Measurements from ENCODE around the gene SLC43A3. TPM values are rescaled to one million over a fixed set of nuclear protein-coding genes. Genes with fewer than 3 reads are reported as not detected.
A peak's percentile ranks its signal among the peaks of the same experiment; 100 is the strongest.

Gene SLC43A3
- total RNA-seq, 2 experiments from 2014 or later: 94.5 to 101 TPM

GRCh38 chr11:57466680-57467079 is 39.8 kb upstream of the SLC43A3 start:
- peaks cover 25% of the 10 kb centered on the region for H3K27me3 Mint-ChIP-seq
- no peaks in the 10 kb centered on the region for H3K36me3 Mint-ChIP-seq (ENCODE audit: low read depth)
- DNase-seq: no peak
- POLR2A ChIA-PET: interaction anchor here (1.1 kb wide), 1 partner anchor 64 kb away, joined by 3 read pairs; the partner anchor contains the start of gene TIMM10
- no peaks in the 10 kb centered on the region for H3K4me1 Mint-ChIP-seq
- H3K27ac Mint-ChIP-seq: no peak overlapping the region
- no peaks in the 10 kb centered on the region for H3K9me3 Mint-ChIP-seq
- no peak overlapping the region for H3K4me3 Mint-ChIP-seq
- CTCF ChIA-PET: no interaction called here

DNA sequence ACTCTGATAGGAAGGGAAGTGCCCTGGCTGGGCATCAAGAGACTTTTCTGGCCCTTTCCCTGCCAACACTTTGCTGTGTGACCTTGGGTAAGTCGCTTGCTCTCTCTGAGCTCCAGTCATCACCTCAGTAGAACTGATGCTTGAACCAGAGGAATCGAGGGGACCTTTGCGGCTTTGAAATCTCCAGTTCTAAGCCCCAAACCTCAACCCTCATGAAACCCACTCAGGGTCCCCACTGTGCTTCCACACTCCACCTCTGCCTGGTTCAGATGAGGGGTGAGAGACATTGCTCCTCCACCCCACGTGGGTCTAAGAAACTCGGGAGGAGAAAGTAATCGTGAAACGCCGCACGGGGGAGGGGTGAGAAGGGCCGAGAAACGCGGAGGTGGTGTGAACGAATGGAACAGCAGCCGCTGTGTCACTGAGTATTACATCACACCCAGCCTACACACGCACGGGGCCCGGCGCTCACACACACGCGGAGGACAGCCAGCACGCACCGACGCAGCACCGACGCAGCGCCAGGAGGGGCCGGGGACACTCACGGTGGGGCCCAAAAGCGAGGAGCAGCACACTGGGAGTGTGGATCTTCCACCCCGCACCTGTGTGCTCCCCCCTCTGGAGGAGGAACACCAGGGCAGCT is 37.7 kb upstream of the SLC43A3 start:
- Mint-ChIP-seq H3K27me3 (peaks cover 38% of the 10 kb centered on the region), H3K4me3 (no peak overlapping the region), H3K4me1 (peaks cover 12% of the 10 kb centered on the region), H3K9me3 (no peaks in the 10 kb centered on the region), H3K36me3 (ENCODE audit: low read depth) (no peaks in the 10 kb centered on the region), H3K27ac (no peak overlapping the region)
- DNase-seq: no peak
- ChIA-PET CTCF (interaction anchor here (1.0 to 1.4 kb wide), 4 partner anchors 9 to 22 kb away, joined by 3 to 5 read pairs (median 3); no protein-coding TSS in a partner anchor), POLR2A (no interaction called here)

- no peaks in the 10 kb centered on the region for H3K36me3 Mint-ChIP-seq (ENCODE audit: low read depth)
- H3K27me3 Mint-ChIP-seq: peaks cover 42% of the 10 kb centered on the region
- peaks cover 17% of the 10 kb centered on the region for H3K4me1 Mint-ChIP-seq
- CTCF ChIA-PET: interaction anchor here (1.0 to 1.4 kb wide), 4 partner anchors 9 to 22 kb away, joined by 3 to 5 read pairs (median 3); no protein-coding TSS in a partner anchor
- H3K27ac Mint-ChIP-seq: no peak overlapping the region
- POLR2A ChIA-PET: no interaction called here
- H3K4me3 Mint-ChIP-seq: no peak overlapping the region
- H3K9me3 Mint-ChIP-seq: no peaks in the 10 kb centered on the region
- no peak for DNase-seq
Measured at GRCh38 chr11:57463671-57464538, 37.0 kb upstream of the SLC43A3 start.

- Mint-ChIP-seq H3K4me3 (no peak overlapping the region), H3K36me3 (ENCODE audit: low read depth) (no peaks in the 10 kb centered on the region)
Measured at GRCh38 chr11:57462597-57462996, 35.7 kb upstream of the SLC43A3 start.

DNA sequence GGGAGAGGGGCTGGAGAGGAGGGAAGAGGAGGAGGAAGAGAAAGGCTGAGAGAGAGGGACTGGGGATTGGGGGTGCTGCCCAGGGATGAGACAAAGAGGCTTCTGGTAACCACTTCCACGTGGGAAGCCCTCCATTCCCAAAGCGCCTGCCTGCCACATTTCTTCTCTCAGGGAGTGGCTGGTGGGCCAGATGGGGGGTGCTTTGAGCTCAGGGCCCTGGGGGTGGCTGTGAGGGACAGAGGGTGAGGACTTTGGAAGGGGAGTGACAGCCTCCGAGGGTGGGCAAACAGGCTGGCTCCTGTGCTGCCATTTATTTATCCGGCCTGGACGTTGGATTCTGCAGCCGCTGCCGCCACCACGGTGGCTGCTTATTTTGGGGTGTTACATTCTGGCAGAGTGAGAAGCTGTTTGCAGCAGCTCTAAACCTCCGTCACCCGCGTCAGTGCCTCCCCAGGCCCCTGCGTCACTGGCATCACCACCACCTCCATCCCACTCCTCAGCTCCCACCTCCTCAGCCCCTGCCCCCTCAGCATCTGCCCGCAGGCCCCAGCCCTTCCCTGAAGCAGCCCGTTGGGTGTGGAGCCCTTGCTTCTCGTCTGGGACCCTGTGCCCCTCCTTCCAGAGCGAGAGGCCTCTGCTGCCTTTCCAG is 35.0 kb upstream of the SLC43A3 start:
- Mint-ChIP-seq H3K27me3 (peaks cover 49% of the 10 kb centered on the region), H3K4me3 (no peak overlapping the region), H3K36me3 (ENCODE audit: low read depth) (no peaks in the 10 kb centered on the region), H3K27ac (no peak overlapping the region), H3K4me1 (peaks cover 31% of the 10 kb centered on the region), H3K9me3 (no peaks in the 10 kb centered on the region)
- DNase-seq: no peak
- CTCF ChIA-PET: interaction anchor here (0.7 kb wide), 2 partner anchors 11 to 64 kb away, joined by 3 read pairs; no protein-coding TSS in a partner anchor
- POLR2A ChIA-PET: interaction anchor here (1.5 kb wide), 1 partner anchor 8 kb away, joined by 3 read pairs; no protein-coding TSS in a partner anchor

More at GRCh38 chr11:57462597-57462996, 35.7 kb upstream of the SLC43A3 start:
- DNase-seq: no peak
- H3K4me1 Mint-ChIP-seq: peaks cover 26% of the 10 kb centered on the region
- CTCF ChIA-PET: no interaction called here
- no peak overlapping the region for H3K27ac Mint-ChIP-seq
- no peaks in the 10 kb centered on the region for H3K9me3 Mint-ChIP-seq
- peaks cover 44% of the 10 kb centered on the region for H3K27me3 Mint-ChIP-seq
- POLR2A ChIA-PET: no interaction called here

GRCh38 chr11:57460758-57461749 is 34.1 kb upstream of the SLC43A3 start:
- Mint-ChIP-seq H3K4me3 (no peak overlapping the region), H3K36me3 (ENCODE audit: low read depth) (no peaks in the 10 kb centered on the region), H3K27ac (no peak overlapping the region), H3K9me3 (no peaks in the 10 kb centered on the region), H3K4me1 (peaks cover 32% of the 10 kb centered on the region), H3K27me3 (peaks cover 50% of the 10 kb centered on the region)
- ChIA-PET POLR2A (interaction anchor here (1.2 to 1.5 kb wide), 2 partner anchors 9 to 70 kb away, joined by 3 read pairs; no protein-coding TSS in a partner anchor), CTCF (interaction anchor here (0.7 to 7.7 kb wide), 9 partner anchors 17 to 183 kb away, joined by 3 to 102 read pairs (median 4); partner anchors contain the start of gene TIMM10)
- DNase-seq: no peak

GRCh38 chr11:57460022-57460757 is 33.3 kb upstream of the SLC43A3 start, which contains the start of gene RTN4RL2:
Gene RTN4RL2, plus strand, starts transcription at chr11:57460528. Its CDS starts 338 bp downstream, at chr11:57460866.
- ChIA-PET CTCF (interaction anchor here (0.7 to 7.7 kb wide), 16 partner anchors 14 to 670 kb away, joined by 3 to 102 read pairs (median 4); partner anchors contain the start of gene TIMM10), POLR2A (interaction anchor here (0.9 to 1.5 kb wide), 4 partner anchors 10 to 71 kb away, joined by 3 to 5 read pairs (median 4); no protein-coding TSS in a partner anchor)
- Mint-ChIP-seq H3K4me3 (peak within 1 kb of the TSS; percentile 72), H3K27ac (no peak within 1 kb of the TSS), H3K27me3 (peaks cover 50% of the 10 kb centered on the region), H3K4me1 (peaks cover 32% of the 10 kb centered on the region), H3K36me3 (ENCODE audit: low read depth) (no peaks in the 10 kb centered on the region), H3K9me3 (no peaks in the 10 kb centered on the region)
- peak; percentile 57 for DNase-seq

GRCh38 chr11:57459164-57460021 is 32.5 kb upstream of the SLC43A3 start:
- peaks cover 51% of the 10 kb centered on the region for H3K27me3 Mint-ChIP-seq
- CTCF ChIA-PET: interaction anchor here (0.7 to 7.7 kb wide), 34 partner anchors 12 to 669 kb away, joined by 3 to 102 read pairs (median 5); partner anchors contain the start of genes SLC43A1, SLC43A3 and TIMM10
- no peaks in the 10 kb centered on the region for H3K9me3 Mint-ChIP-seq
- no peak for DNase-seq
- H3K4me3 Mint-ChIP-seq: peak overlapping the region; percentile 72
- H3K27ac Mint-ChIP-seq: no peak overlapping the region
- no peaks in the 10 kb centered on the region for H3K36me3 Mint-ChIP-seq (ENCODE audit: low read depth)
- peaks cover 32% of the 10 kb centered on the region for H3K4me1 Mint-ChIP-seq
- POLR2A ChIA-PET: interaction anchor here (0.9 to 1.5 kb wide), 3 partner anchors 15 to 72 kb away, joined by 3 to 5 read pairs (median 4); no protein-coding TSS in a partner anchor

- Mint-ChIP-seq H3K27me3 (peaks cover 49% of the 10 kb centered on the region), H3K4me1 (peaks cover 32% of the 10 kb centered on the region), H3K9me3 (no peaks in the 10 kb centered on the region), H3K36me3 (ENCODE audit: low read depth) (no peaks in the 10 kb centered on the region), H3K4me3 (peak overlapping the region; percentile 70), H3K27ac (no peak overlapping the region)
- ChIA-PET CTCF (interaction anchor here (0.6 to 7.7 kb wide), 38 partner anchors 11 to 256 kb away, joined by 3 to 102 read pairs (median 8); partner anchors contain the start of genes SLC43A1, SLC43A3, SSRP1 and TIMM10), POLR2A (interaction anchor here (0.6 to 0.8 kb wide), 3 partner anchors 31 to 71 kb away, joined by 3 to 5 read pairs (median 3); no protein-coding TSS in a partner anchor)
- no peak for DNase-seq
Measured at GRCh38 chr11:57458410-57459163, 31.7 kb upstream of the SLC43A3 start.

- H3K27me3 Mint-ChIP-seq: peaks cover 50% of the 10 kb centered on the region
- no peaks in the 10 kb centered on the region for H3K36me3 Mint-ChIP-seq (ENCODE audit: low read depth)
- ChIA-PET CTCF (interaction anchor here (0.6 to 7.7 kb wide), 44 partner anchors 10 to 256 kb away, joined by 3 to 102 read pairs (median 6); partner anchors contain the start of genes SLC43A1, SLC43A3, SSRP1 and TIMM10), POLR2A (interaction anchor here (0.6 to 0.8 kb wide), 3 partner anchors 30 to 71 kb away, joined by 3 to 5 read pairs (median 3); no protein-coding TSS in a partner anchor)
- no peak overlapping the region for H3K27ac Mint-ChIP-seq
- no peaks in the 10 kb centered on the region for H3K9me3 Mint-ChIP-seq
- no peak for DNase-seq
- peak overlapping the region; percentile 8 for H3K4me3 Mint-ChIP-seq
- peaks cover 32% of the 10 kb centered on the region for H3K4me1 Mint-ChIP-seq
Measured at GRCh38 chr11:57458060-57458409, 31.1 kb upstream of the SLC43A3 start.
